Measurements from ENCODE around the gene NSUN7. TPM values are rescaled to one million over a fixed set of nuclear protein-coding genes. Genes with fewer than 3 reads are reported as not detected.

The NSUN7 gene
- total RNA-seq, 2 donors from 2014 or later: 8.6 to 9.9 TPM

Other genes with a start within 250 kb of the NSUN7 start
- gene RBM47, start 120.1 kb upstream of the NSUN7 start, total RNA-seq: 100 to 1,000 TPM; 301 to 304 TPM